ENCODE measurements around the gene PARP11.
A peak's percentile ranks its signal among the peaks of the same experiment; 100 is the strongest.

Gene PARP11

DNA sequence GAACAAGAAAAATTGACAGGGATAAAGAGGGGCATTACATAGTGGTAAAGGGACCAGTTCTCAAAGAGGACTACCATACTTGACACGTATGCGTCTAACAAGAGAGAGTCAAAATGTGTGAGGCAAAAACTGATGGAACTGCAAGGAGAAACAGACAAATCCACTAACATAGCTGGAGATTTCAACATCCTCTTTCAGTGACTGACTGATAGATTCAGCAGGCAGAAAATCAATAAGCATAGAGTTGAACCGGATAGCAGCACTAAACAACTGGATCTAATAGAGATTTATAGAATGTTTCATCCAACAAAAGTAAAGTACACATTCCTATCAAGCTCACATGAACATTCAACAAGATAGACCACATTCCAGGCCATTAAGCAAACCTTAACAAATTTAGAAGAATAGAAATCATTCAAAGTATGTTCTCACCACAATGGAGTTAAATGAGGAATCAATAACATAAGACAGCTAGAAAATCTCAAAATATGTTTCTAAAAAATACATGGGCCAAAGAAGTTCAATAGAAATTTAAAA is 104.2 kb downstream of the PARP11 start:
- DNase-seq, result no peak

DNA sequence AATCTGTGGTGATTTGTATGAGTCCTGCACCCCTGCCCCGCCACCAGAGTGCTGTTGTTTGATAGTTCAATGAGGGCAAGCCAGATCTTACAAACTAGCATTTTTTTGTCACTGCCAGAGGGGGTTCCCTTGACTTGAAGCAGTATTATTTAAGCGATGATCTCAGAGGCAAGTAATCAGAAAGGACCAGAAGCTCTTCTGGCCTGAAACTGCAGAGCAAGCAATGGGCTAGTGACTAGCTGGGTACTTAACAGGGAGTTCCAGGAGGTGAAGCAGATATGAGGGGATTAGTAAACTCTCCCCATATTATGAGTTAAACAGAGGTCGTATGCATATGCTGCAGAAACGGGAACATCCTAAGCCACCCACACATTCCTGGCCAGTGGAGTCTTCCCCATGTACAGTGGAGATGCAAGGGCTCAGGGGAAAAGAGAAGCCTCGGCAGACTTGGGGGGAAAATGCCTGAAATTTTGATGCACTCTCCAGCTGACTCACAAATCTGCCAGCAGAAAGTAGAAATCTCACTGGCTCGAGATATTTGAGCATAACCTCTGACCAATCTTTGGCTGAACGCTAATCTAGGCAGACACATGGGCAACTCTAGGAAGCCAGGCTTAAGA is 112.0 kb downstream of the PARP11 start:
- DNase-seq, result peak; percentile 57

DNA sequence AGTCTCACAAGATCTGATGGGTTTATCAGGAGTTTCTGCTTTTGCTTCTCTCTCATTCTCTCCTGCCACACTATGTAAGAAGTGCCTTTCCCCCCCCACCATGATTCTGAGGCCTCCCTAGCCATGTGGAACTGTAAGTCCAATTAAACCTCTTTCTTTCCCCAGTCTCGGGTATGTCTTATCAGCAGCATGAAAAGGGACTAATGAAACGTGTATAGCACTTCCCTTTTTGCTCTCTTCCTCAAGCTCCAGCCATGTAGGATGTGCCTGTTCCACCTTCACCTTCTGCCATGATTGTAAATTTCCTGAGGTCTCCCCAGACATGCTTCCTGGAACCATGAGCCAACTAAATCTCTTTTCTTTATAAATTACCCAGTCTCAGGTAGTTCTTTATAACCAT is 113.3 kb downstream of the PARP11 start:
- DNase-seq, result no peak
